Karpas-422 (cell line): ENCODE results near the gene RAD18. TPM values are rescaled to one million over a fixed set of nuclear protein-coding genes. Genes with fewer than 3 reads are reported as not detected.

Source experiments
- DNase-seq: peaks from one replicate; pipeline ENCODE4 v3.0.0-alpha.2; 2015
- H2AFZ ChIP-seq: fragments of 200-600 bp; sonication (generic); 2 replicates; pipeline ENCODE4 v1.6.1; 2014; ENCODE audit warnings: antibody characterized with exemption, low read length, mixed read lengths
- H3K27ac ChIP-seq: fragments of 200-600 bp; sonication (generic); 2 replicates; pipeline ENCODE4 v1.5.1; 2014; ENCODE audit warnings: mild to moderate bottlenecking, low read length, moderate library complexity
- H3K27me3 ChIP-seq: fragments of 200-600 bp; sonication (generic); 2 replicates; pipeline ENCODE4 v1.6.1; 2014; ENCODE audit warnings: low read length, mixed read lengths
- H3K36me3 ChIP-seq: fragments of 200-600 bp; sonication (generic); 2 replicates; pipeline ENCODE4 v1.6.1; 2014; ENCODE audit warnings: low read length, mixed read lengths; ENCODE audit not compliant: insufficient read depth
- H3K4me1 ChIP-seq: fragments of 200-600 bp; sonication (generic); 2 replicates; pipeline ENCODE4 v1.6.1; 2014; ENCODE audit warnings: mild to moderate bottlenecking, low read length, mixed read lengths
- H3K4me2 ChIP-seq: fragments of 200-600 bp; sonication (generic); 2 replicates; pipeline ENCODE4 v1.6.1; 2014; ENCODE audit warnings: low read length, low read depth, mild to moderate bottlenecking; ENCODE audit not compliant: poor library complexity, severe bottlenecking
- H3K4me3 ChIP-seq: fragments of 200-600 bp; sonication (generic); 2 replicates; pipeline ENCODE4 v1.5.1; 2014; ENCODE audit warnings: mild to moderate bottlenecking, antibody characterized with exemption, low read length, mixed read lengths
- H3K79me2 ChIP-seq: fragments of 200-600 bp; sonication (generic); 2 replicates; pipeline ENCODE4 v1.6.1; 2014; ENCODE audit warnings: mild to moderate bottlenecking, low read length, mixed read lengths
- H3K9ac ChIP-seq: fragments of 200-600 bp; sonication (generic); 2 replicates; pipeline ENCODE4 v1.6.0; 2014; ENCODE audit warnings: low read length
- H3K9me2 ChIP-seq: fragments of 200-600 bp; sonication (generic), shearing (Covaris generic); replicated peaks from 2 replicates; pipeline ENCODE4 v1.6.0; 2014; ENCODE audit warnings: mild to moderate bottlenecking, low read length, moderate library complexity; ENCODE audit not compliant: insufficient read depth
- H3K9me3 ChIP-seq: fragments of 300-700, 200-600 bp; sonication (generic); 2 replicates; pipeline ENCODE4 v1.6.1; 2014; ENCODE audit warnings: low read length, mixed read lengths
- H4K20me1 ChIP-seq: fragments of 200-600 bp; sonication (generic); 2 replicates; pipeline ENCODE4 v1.6.1; 2014; ENCODE audit warnings: mild to moderate bottlenecking, antibody characterized with exemption, low read length, low read depth; ENCODE audit not compliant: insufficient read depth
- total RNA-seq: library from RNA; depleted of rRNA; stranded (reverse); fragments of >200 nt; shearing (Covaris generic); gene quantifications from 2 replicates; pipeline ENCODE4 v1.2.3, GENCODE V29; 2014; ENCODE audit warnings: low replicate concordance

RAD18 gene
- total RNA-seq, 1 experiment from 2014 or later = 48.2 TPM

GRCh38 chr3:8893001-8893400 lies 70.3 kb downstream of the RAD18 start:
- no peaks in the 10 kb centered on the region for H4K20me1 ChIP-seq
- no peaks in the 10 kb centered on the region for H3K9me2 ChIP-seq
- peaks cover 48% of the 10 kb centered on the region; the same call in 1 of the 2 replicates for H3K36me3 ChIP-seq
- no peak overlapping the region for H3K9ac ChIP-seq
- H3K9me3 ChIP-seq = no peaks in the 10 kb centered on the region
- no peaks in the 10 kb centered on the region for H3K4me1 ChIP-seq
- H3K79me2 ChIP-seq = peaks cover 52% of the 10 kb centered on the region
- H2AFZ ChIP-seq = no peak overlapping the region
- H3K4me2 ChIP-seq = no peak overlapping the region
- no peak for DNase-seq
- no peaks in the 10 kb centered on the region for H3K27me3 ChIP-seq
- H3K27ac ChIP-seq = no peak overlapping the region
- H3K4me3 ChIP-seq = no peak overlapping the region

GRCh38 chr3:8891774-8892173 lies 71.5 kb downstream of the RAD18 start:
- H3K79me2 ChIP-seq = peaks cover 52% of the 10 kb centered on the region
- no peak overlapping the region for H2AFZ ChIP-seq
- no peak overlapping the region for H3K4me2 ChIP-seq
- no peaks in the 10 kb centered on the region for H4K20me1 ChIP-seq
- peaks cover 50% of the 10 kb centered on the region; the same call in 1 of the 2 replicates for H3K36me3 ChIP-seq
- no peaks in the 10 kb centered on the region for H3K27me3 ChIP-seq
- H3K9me3 ChIP-seq = no peaks in the 10 kb centered on the region
- no peak for DNase-seq
- no peak overlapping the region for H3K9ac ChIP-seq
- H3K27ac ChIP-seq = no peak overlapping the region
- H3K9me2 ChIP-seq = no peaks in the 10 kb centered on the region
- H3K4me1 ChIP-seq = no peaks in the 10 kb centered on the region
- no peak overlapping the region for H3K4me3 ChIP-seq

GRCh38 chr3:8891303-8891702 lies 72.0 kb downstream of the RAD18 start:
- H3K27me3 ChIP-seq = no peaks in the 10 kb centered on the region
- H3K4me1 ChIP-seq = no peaks in the 10 kb centered on the region
- DNase-seq = no peak
- no peaks in the 10 kb centered on the region for H3K9me3 ChIP-seq
- H2AFZ ChIP-seq = no peak overlapping the region
- H3K9me2 ChIP-seq = no peaks in the 10 kb centered on the region
- peaks cover 48% of the 10 kb centered on the region for H3K79me2 ChIP-seq
- no peak overlapping the region for H3K4me2 ChIP-seq
- H3K9ac ChIP-seq = no peak overlapping the region
- H3K27ac ChIP-seq = no peak overlapping the region
- peaks cover 51% of the 10 kb centered on the region; the same call in 1 of the 2 replicates for H3K36me3 ChIP-seq
- no peak overlapping the region for H3K4me3 ChIP-seq
- H4K20me1 ChIP-seq = no peaks in the 10 kb centered on the region

GRCh38 chr3:8888301-8888915 lies 74.9 kb downstream of the RAD18 start:
- no peaks in the 10 kb centered on the region for H3K4me1 ChIP-seq
- no peak for DNase-seq
- peaks cover 26% of the 10 kb centered on the region for H3K79me2 ChIP-seq
- H3K4me3 ChIP-seq = no peak overlapping the region
- no peak overlapping the region for H3K27ac ChIP-seq
- H3K9me3 ChIP-seq = no peaks in the 10 kb centered on the region
- no peak overlapping the region for H3K4me2 ChIP-seq
- no peaks in the 10 kb centered on the region for H4K20me1 ChIP-seq
- H3K9ac ChIP-seq = no peak overlapping the region
- peaks cover 54% of the 10 kb centered on the region; the same call in 1 of the 2 replicates for H3K36me3 ChIP-seq
- H3K27me3 ChIP-seq = no peaks in the 10 kb centered on the region
- no peaks in the 10 kb centered on the region for H3K9me2 ChIP-seq
- H2AFZ ChIP-seq = no peak overlapping the region

GRCh38 chr3:8887435-8888300 lies 75.6 kb downstream of the RAD18 start:
- Histone ChIP-seq H2AFZ (no peak overlapping the region), H3K36me3 (peaks cover 54% of the 10 kb centered on the region; the same call in 1 of the 2 replicates), H3K27ac (no peak overlapping the region), H3K79me2 (peaks cover 29% of the 10 kb centered on the region), H3K27me3 (no peaks in the 10 kb centered on the region), H4K20me1 (no peaks in the 10 kb centered on the region), H3K4me2 (no peak overlapping the region), H3K4me3 (no peak overlapping the region), H3K4me1 (no peaks in the 10 kb centered on the region), H3K9me2 (no peaks in the 10 kb centered on the region), H3K9me3 (no peaks in the 10 kb centered on the region), H3K9ac (no peak overlapping the region)
- DNase-seq = no peak

GRCh38 chr3:8886546-8886945 lies 76.7 kb downstream of the RAD18 start:
- H3K4me3 ChIP-seq = no peak overlapping the region
- H3K79me2 ChIP-seq = peaks cover 19% of the 10 kb centered on the region
- H3K4me2 ChIP-seq = no peak overlapping the region
- DNase-seq = no peak
- no peaks in the 10 kb centered on the region for H3K9me3 ChIP-seq
- peaks cover 46% of the 10 kb centered on the region; the same call in 1 of the 2 replicates for H3K36me3 ChIP-seq
- no peak overlapping the region for H2AFZ ChIP-seq
- no peaks in the 10 kb centered on the region for H3K9me2 ChIP-seq
- no peaks in the 10 kb centered on the region for H3K27me3 ChIP-seq
- no peak overlapping the region for H3K9ac ChIP-seq
- H4K20me1 ChIP-seq = no peaks in the 10 kb centered on the region
- H3K4me1 ChIP-seq = no peaks in the 10 kb centered on the region
- no peak overlapping the region for H3K27ac ChIP-seq

GRCh38 chr3:8885536-8886316 lies 77.5 kb downstream of the RAD18 start:
- Histone ChIP-seq H3K9me3 (no peaks in the 10 kb centered on the region), H3K4me2 (no peak overlapping the region), H3K4me3 (no peak overlapping the region), H3K27ac (no peak overlapping the region), H3K79me2 (peaks cover 15% of the 10 kb centered on the region), H3K27me3 (no peaks in the 10 kb centered on the region), H3K4me1 (no peaks in the 10 kb centered on the region), H3K9me2 (no peaks in the 10 kb centered on the region), H4K20me1 (no peaks in the 10 kb centered on the region), H3K36me3 (peaks cover 51% of the 10 kb centered on the region; the same call in 1 of the 2 replicates), H2AFZ (no peak overlapping the region), H3K9ac (no peak overlapping the region)
- DNase-seq = no peak
